ENCODE data around the gene SH2B3. TPM values are rescaled to one million over a fixed set of nuclear protein-coding genes. Genes with fewer than 3 reads are reported as not detected.

Gene SH2B3
- total RNA-seq, 3 donors from 2014 or later (not counting 1 experiment from before 2014, with no cell fraction given) = 68.1 to 81.3 (median 68.4) TPM

GRCh38 chr12:111448266-111448830 is 42.6 kb downstream of the SH2B3 start:
- DNase-seq (no peak), ATAC-seq (no peak)
- no peak overlapping the region for H3K4me3 Mint-ChIP-seq
- Histone ChIP-seq H3K4me1 (ENCODE audit: control insufficient read depth, insufficient read depth, low read length) (peaks cover 44% of the 10 kb centered on the region), H3K27me3 (ENCODE audit: control insufficient read depth, insufficient read depth, low read length) (no peaks in the 10 kb centered on the region), H3K4me3 (ENCODE audit: low read length) (no peak overlapping the region), H3K27ac (ENCODE audit: low read length) (no peak overlapping the region), H3K9me3 (ENCODE audit: control insufficient read depth, insufficient read depth, low read length) (no peaks in the 10 kb centered on the region), H3K36me3 (ENCODE audit: control insufficient read depth, insufficient read depth, low read length) (peaks cover 47% of the 10 kb centered on the region)
- intact Hi-C loops (cut with micrococcal nuclease) = no loop called here
- H3K27me3 Mint-ChIP-seq (ENCODE audit: low read depth in 2 of 2) = no peaks in the 10 kb centered on the region
- WGBS (ENCODE audit: insufficient coverage) = 88% methylated on average over 8 of the region's 9 CpGs
- TF ChIP-seq, protein P1, sequence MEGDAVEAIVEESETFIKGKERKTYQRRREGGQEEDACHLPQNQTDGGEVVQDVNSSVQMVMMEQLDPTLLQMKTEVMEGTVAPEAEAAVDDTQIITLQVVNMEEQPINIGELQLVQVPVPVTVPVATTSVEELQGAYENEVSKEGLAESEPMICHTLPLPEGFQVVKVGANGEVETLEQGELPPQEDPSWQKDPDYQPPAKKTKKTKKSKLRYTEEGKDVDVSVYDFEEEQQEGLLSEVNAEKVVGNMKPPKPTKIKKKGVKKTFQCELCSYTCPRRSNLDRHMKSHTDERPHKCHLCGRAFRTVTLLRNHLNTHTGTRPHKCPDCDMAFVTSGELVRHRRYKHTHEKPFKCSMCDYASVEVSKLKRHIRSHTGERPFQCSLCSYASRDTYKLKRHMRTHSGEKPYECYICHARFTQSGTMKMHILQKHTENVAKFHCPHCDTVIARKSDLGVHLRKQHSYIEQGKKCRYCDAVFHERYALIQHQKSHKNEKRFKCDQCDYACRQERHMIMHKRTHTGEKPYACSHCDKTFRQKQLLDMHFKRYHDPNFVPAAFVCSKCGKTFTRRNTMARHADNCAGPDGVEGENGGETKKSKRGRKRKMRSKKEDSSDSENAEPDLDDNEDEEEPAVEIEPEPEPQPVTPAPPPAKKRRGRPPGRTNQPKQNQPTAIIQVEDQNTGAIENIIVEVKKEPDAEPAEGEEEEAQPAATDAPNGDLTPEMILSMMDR (IDR thresholded peaks at IDR 0.05) = no peak
- H3K9me3 Mint-ChIP-seq = no peaks in the 10 kb centered on the region
- H3K27ac Mint-ChIP-seq = peak overlapping the region; percentile 70 to 79
- H3K4me1 Mint-ChIP-seq = peaks cover 70 to 71% of the 10 kb centered on the region in 2 donors
- H3K36me3 Mint-ChIP-seq = peaks cover 7% of the 10 kb centered on the region

- no peak overlapping the region for H3K4me3 ChIP-seq (ENCODE audit: low read length)
- intact Hi-C loops (cut with micrococcal nuclease) = no loop called here
- peak overlapping the region; percentile 21 for H3K4me3 Mint-ChIP-seq
- H3K9me3 Mint-ChIP-seq = no peaks in the 10 kb centered on the region
- ATAC-seq (no peak), DNase-seq (no peak)
- H3K36me3 ChIP-seq (ENCODE audit: control insufficient read depth, insufficient read depth, low read length) = peaks cover 53% of the 10 kb centered on the region
- WGBS (ENCODE audit: insufficient coverage) = 78% methylated on average over 3 of the region's 4 CpGs
- no peak overlapping the region for H3K27ac ChIP-seq (ENCODE audit: low read length)
- no peaks in the 10 kb centered on the region for H3K27me3 ChIP-seq (ENCODE audit: control insufficient read depth, insufficient read depth, low read length)
- H3K36me3 Mint-ChIP-seq = peaks cover 7% of the 10 kb centered on the region
- TF ChIP-seq, protein P1 (IDR thresholded peaks at IDR 0.05) = no peak
- H3K27ac Mint-ChIP-seq = peak overlapping the region; percentile 70 to 79
- no peaks in the 10 kb centered on the region for H3K9me3 ChIP-seq (ENCODE audit: control insufficient read depth, insufficient read depth, low read length)
- no peaks in the 10 kb centered on the region for H3K27me3 Mint-ChIP-seq (ENCODE audit: low read depth in 2 of 2)
- peaks cover 62 to 63% of the 10 kb centered on the region in 2 donors for H3K4me1 Mint-ChIP-seq
- H3K4me1 ChIP-seq (ENCODE audit: control insufficient read depth, insufficient read depth, low read length) = peaks cover 36% of the 10 kb centered on the region
Measured at GRCh38 chr12:111448846-111449790, 43.4 kb downstream of the SH2B3 start.

GRCh38 chr12:111450676-111451075 is 45.0 kb downstream of the SH2B3 start:
- 99% methylated on average over 4 of the region's 4 CpGs for WGBS (ENCODE audit: insufficient coverage)
- Mint-ChIP-seq H3K36me3 (peaks cover 7% of the 10 kb centered on the region), H3K4me3 (no peak overlapping the region), H3K4me1 (peaks cover 59 to 62% of the 10 kb centered on the region in 2 donors), H3K9me3 (no peaks in the 10 kb centered on the region), H3K27me3 (ENCODE audit: low read depth in 2 of 2) (no peaks in the 10 kb centered on the region), H3K27ac (peak overlapping the region; percentile 44 to 70)
- no peak overlapping the region for H3K27ac ChIP-seq (ENCODE audit: low read length)
- TF ChIP-seq, protein P1 (IDR thresholded peaks at IDR 0.05) = no peak
- DNase-seq (no peak), ATAC-seq (no peak)
- no peaks in the 10 kb centered on the region for H3K27me3 ChIP-seq (ENCODE audit: control insufficient read depth, insufficient read depth, low read length)
- no peak overlapping the region for H3K4me3 ChIP-seq (ENCODE audit: low read length)
- peaks cover 57% of the 10 kb centered on the region for H3K36me3 ChIP-seq (ENCODE audit: control insufficient read depth, insufficient read depth, low read length)
- intact Hi-C loops (cut with micrococcal nuclease) = loop anchor here (1.0 to 5.0 kb wide), 4 partner anchors 25 to 77 kb away; no protein-coding TSS in a partner anchor
- H3K4me1 ChIP-seq (ENCODE audit: control insufficient read depth, insufficient read depth, low read length) = peaks cover 35% of the 10 kb centered on the region
- no peaks in the 10 kb centered on the region for H3K9me3 ChIP-seq (ENCODE audit: control insufficient read depth, insufficient read depth, low read length)

All from natural killer cell (primary cell).